WTC11 (cell line): Measurements from ENCODE around the gene IDUA. TPM values are rescaled to one million over a fixed set of nuclear protein-coding genes. Genes with fewer than 3 reads are reported as not detected.

Experiments
- ATAC-seq: fragments of 200-7000 bp; cut with Tn5 transposase; 2 replicates; pipeline ENCODE4 v1.10.0; 2021; ENCODE audit warnings: mild to moderate bottlenecking, moderate library complexity
- CTCF ChIA-PET: fragments of 300-600 bp; sonication (Branson Sonifier 250); formaldehyde crosslinking; loops from one replicate; lab custom pipeline; 2021; ENCODE audit warnings: antibody characterized with exemption; lab: Charles Lee
- POLR2A ChIA-PET: fragments of 350-600 bp; sonication (Branson Sonifier 250); formaldehyde crosslinking; loops from one replicate; lab custom pipeline; 2021; ENCODE audit warnings: antibody characterized with exemption; lab: Charles Lee
- DNase-seq: peaks from one replicate; pipeline ENCODE4 v3.0.0; 2021; ENCODE audit warnings: low spot score
- H3K27ac Mint-ChIP-seq: 2 replicates; pipeline ENCODE4 v1.8.0; 2021; ENCODE audit warnings: mixed read lengths
- H3K27me3 Mint-ChIP-seq: 2 replicates; pipeline ENCODE4 v1.8.0; 2021; ENCODE audit warnings: low read depth, mild to moderate bottlenecking, moderate library complexity, mixed read lengths
- H3K36me3 Mint-ChIP-seq: 2 replicates; pipeline ENCODE4 v1.8.0; 2021; ENCODE audit warnings: mixed read lengths
- H3K4me1 Mint-ChIP-seq: 2 replicates; pipeline ENCODE4 v1.8.0; 2022; ENCODE audit warnings: mixed read lengths
- H3K4me3 Mint-ChIP-seq: 2 replicates; pipeline ENCODE4 v1.8.0; 2021; ENCODE audit warnings: mild to moderate bottlenecking, moderate library complexity, mixed read lengths
- H3K9me3 Mint-ChIP-seq: 2 replicates; pipeline ENCODE4 v1.8.0; 2021; ENCODE audit warnings: mixed read lengths
- AFF4 ChIP-seq: sonication (generic); formaldehyde crosslinking; IDR thresholded peaks from 2 replicates; pipeline ENCODE4 v1.8.1; 2023; ENCODE audit warnings: mild to moderate bottlenecking, missing genetic modification reagents, borderline replicate concordance
- ATF2 ChIP-seq: sonication (generic); formaldehyde crosslinking; IDR thresholded peaks from 2 replicates; pipeline ENCODE4 v1.8.1; 2022; ENCODE audit warnings: low read depth, missing genetic modification reagents, borderline replicate concordance
- CDX4 ChIP-seq: fragments of 250-450 bp; sonication (Bioruptor Pico); IDR thresholded peaks from 2 replicates; pipeline ENCODE4 v1.9.0; 2021; ENCODE audit warnings: moderate library complexity, mild to moderate bottlenecking, inconsistent platforms, borderline replicate concordance
- ERG ChIP-seq: fragments of 250-450 bp; sonication (Bioruptor Pico); IDR thresholded peaks from 2 replicates; pipeline ENCODE4 v1.8.0; 2021; ENCODE audit warnings: mild to moderate bottlenecking
- FOXJ3 ChIP-seq: sonication (generic); formaldehyde crosslinking; IDR thresholded peaks from 2 replicates; pipeline ENCODE4 v1.9.0; 2021; ENCODE audit warnings: missing genetic modification reagents, mild to moderate bottlenecking, borderline replicate concordance
- FOXP1 ChIP-seq: sonication (generic); formaldehyde crosslinking; IDR thresholded peaks from 2 replicates; pipeline ENCODE4 v1.8.0; 2022; ENCODE audit warnings: missing genetic modification reagents, mild to moderate bottlenecking, moderate library complexity, borderline replicate concordance
- FOXP4 ChIP-seq: sonication (generic); formaldehyde crosslinking; IDR thresholded peaks from 2 replicates; pipeline ENCODE4 v1.8.0; 2022; ENCODE audit warnings: mild to moderate bottlenecking, missing genetic modification reagents
- GRHL2 ChIP-seq: fragments of 250-450 bp; sonication (Bioruptor Pico); IDR thresholded peaks from 2 replicates; pipeline ENCODE4 v1.8.0; 2022; ENCODE audit warnings: mild to moderate bottlenecking, moderate library complexity; ENCODE audit not compliant: insufficient replicate concordance, severe bottlenecking
- GTF2I ChIP-seq: fragments of 250-450 bp; sonication (Bioruptor Pico); conservative IDR thresholded peaks from 2 replicates; pipeline ENCODE4 v1.4.0; 2021; ENCODE audit warnings: mild to moderate bottlenecking
- IRF2 ChIP-seq: sonication (generic); formaldehyde crosslinking; IDR thresholded peaks from 2 replicates; pipeline ENCODE4 v1.8.0; 2022; ENCODE audit warnings: low read depth, missing genetic modification reagents, borderline replicate concordance
- JUN ChIP-seq: sonication (generic); formaldehyde crosslinking; IDR thresholded peaks from 2 replicates; pipeline ENCODE4 v1.8.0; 2023; ENCODE audit warnings: mild to moderate bottlenecking, missing genetic modification reagents
- MAX ChIP-seq: sonication (generic); formaldehyde crosslinking; IDR thresholded peaks from 2 replicates; pipeline ENCODE4 v1.8.0; 2022; ENCODE audit warnings: mild to moderate bottlenecking, missing genetic modification reagents
- MYBL2 ChIP-seq: sonication (generic); formaldehyde crosslinking; IDR thresholded peaks from 2 replicates; pipeline ENCODE4 v1.8.1; 2023; ENCODE audit warnings: mild to moderate bottlenecking, moderate library complexity, missing genetic modification reagents
- NFE2L1 ChIP-seq: sonication (generic); formaldehyde crosslinking; IDR thresholded peaks from 2 replicates; pipeline ENCODE4 v1.8.1; 2023; ENCODE audit warnings: missing genetic modification reagents
- NFYB ChIP-seq: sonication (generic); formaldehyde crosslinking; conservative IDR thresholded peaks from 2 replicates; pipeline ENCODE4 v1.8.0; 2022; ENCODE audit warnings: low read depth, missing genetic modification reagents
- RORB ChIP-seq: fragments of 250-450 bp; sonication (Bioruptor Pico); IDR thresholded peaks from 2 replicates; pipeline ENCODE4 v1.9.0; 2021; ENCODE audit warnings: mild to moderate bottlenecking
- SMAD4 ChIP-seq: sonication (generic); formaldehyde crosslinking; IDR thresholded peaks from 2 replicates; pipeline ENCODE4 v1.8.0; 2022; ENCODE audit warnings: mild to moderate bottlenecking, missing genetic modification reagents
- ZNF416 ChIP-seq: fragments of 250-450 bp; sonication (Bioruptor Pico); IDR thresholded peaks from 2 replicates; pipeline ENCODE4 v1.9.0; 2021; ENCODE audit warnings: mild to moderate bottlenecking, inconsistent platforms
- ZSCAN18 ChIP-seq: fragments of 250-450 bp; sonication (Bioruptor Pico); IDR thresholded peaks from 2 replicates; pipeline ENCODE4 v2.1.2; 2022; ENCODE audit warnings: mild to moderate bottlenecking, moderate library complexity
- total RNA-seq: library from RNA; stranded (reverse); gene quantifications from 3 replicates; pipeline ENCODE4 v1.2.3, GENCODE V29; 2021

Gene IDUA
- total RNA-seq, 1 experiment from 2014 or later = 8.7 TPM

- POLR2A ChIA-PET = interaction anchor here (1.0 kb wide), 1 partner anchor 10 kb away, joined by 5 read pairs; no protein-coding TSS in a partner anchor
- ATAC-seq (no peak), DNase-seq (no peak)
- Mint-ChIP-seq H3K9me3 (no peaks in the 10 kb centered on the region), H3K36me3 (no peaks in the 10 kb centered on the region), H3K4me3 (peak overlapping the region; percentile 80), H3K4me1 (peaks cover 12% of the 10 kb centered on the region), H3K27ac (no peak overlapping the region), H3K27me3 (peaks cover 18% of the 10 kb centered on the region)
- no peak for TF ChIP-seq ERG (CRISPR knock-in tag)
- no peak for TF ChIP-seq CDX4 (CRISPR knock-in tag)
- TF ChIP-seq NFE2L1 (CRISPR knock-in tag) = no peak
- no peak for TF ChIP-seq FOXP4 (CRISPR knock-in tag)
- no peak for TF ChIP-seq ZNF416
- TF ChIP-seq MYBL2 (CRISPR knock-in tag) = no peak
- no peak for TF ChIP-seq MAX
- TF ChIP-seq SMAD4 = no peak
- CTCF ChIA-PET = interaction anchor here (0.6 to 1.6 kb wide), 4 partner anchors 10 to 58 kb away, joined by 3 to 5 read pairs (median 4); partner anchors contain the start of genes GAK and TMEM175
These were observed 2.3 kb upstream of the IDUA start for GRCh38 chr4:984336-985054.

- Mint-ChIP-seq H3K36me3 (no peaks in the 10 kb centered on the region), H3K27me3 (peaks cover 18% of the 10 kb centered on the region), H3K4me1 (peaks cover 12% of the 10 kb centered on the region), H3K4me3 (peak overlapping the region; percentile 80), H3K9me3 (no peaks in the 10 kb centered on the region), H3K27ac (no peak overlapping the region)
- peak; percentile 89 for ATAC-seq
- POLR2A ChIA-PET = interaction anchor here (1.0 kb wide), 1 partner anchor 9 kb away, joined by 5 read pairs; no protein-coding TSS in a partner anchor
- CTCF ChIA-PET = interaction anchor here (0.6 to 1.6 kb wide), 4 partner anchors 9 to 59 kb away, joined by 3 to 5 read pairs (median 4); partner anchors contain the start of genes GAK and TMEM175
- peak; percentile 84 for DNase-seq
- no peak for TF ChIP-seq FOXP4 (CRISPR knock-in tag)
- TF ChIP-seq NFYB = no peak
- no peak for TF ChIP-seq AFF4 (CRISPR knock-in tag)
- TF ChIP-seq IRF2 (CRISPR knock-in tag) = no peak
- TF ChIP-seq FOXJ3 = no peak
- TF ChIP-seq ZSCAN18 = no peak
- no peak for TF ChIP-seq GTF2I (CRISPR knock-in tag)
- TF ChIP-seq ZNF416 = no peak
- TF ChIP-seq GRHL2 (CRISPR knock-in tag) = no peak
- TF ChIP-seq JUN = no peak
- TF ChIP-seq ATF2 (CRISPR knock-in tag) = no peak
- no peak for TF ChIP-seq RORB (CRISPR knock-in tag)
- no peak for TF ChIP-seq FOXP1 (CRISPR knock-in tag)
These were observed 1.6 kb upstream of the IDUA start for GRCh38 chr4:985123-985830.
